ENCODE measurements around the gene RUNX2.

Gene RUNX2

GRCh38 chr6:45491048-45491735 lies 163.1 kb downstream of the RUNX2 start:
- no peak for DNase-seq

DNA sequence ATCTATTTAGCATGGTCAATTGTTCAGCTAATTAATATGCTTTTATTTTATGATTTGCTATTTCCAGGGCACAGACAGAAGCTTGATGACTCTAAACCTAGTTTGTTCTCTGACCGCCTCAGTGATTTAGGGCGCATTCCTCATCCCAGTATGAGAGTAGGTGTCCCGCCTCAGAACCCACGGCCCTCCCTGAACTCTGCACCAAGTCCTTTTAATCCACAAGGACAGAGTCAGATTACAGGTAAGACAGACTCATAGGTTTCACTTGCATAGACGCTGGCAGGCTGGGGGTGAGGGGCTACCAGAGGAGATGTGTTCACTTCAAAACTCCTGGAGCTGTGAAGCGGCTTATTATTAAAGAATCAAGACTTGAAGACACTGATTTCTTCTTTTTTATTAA lies 163.7 kb downstream of the RUNX2 start:
- no peak for DNase-seq

DNA sequence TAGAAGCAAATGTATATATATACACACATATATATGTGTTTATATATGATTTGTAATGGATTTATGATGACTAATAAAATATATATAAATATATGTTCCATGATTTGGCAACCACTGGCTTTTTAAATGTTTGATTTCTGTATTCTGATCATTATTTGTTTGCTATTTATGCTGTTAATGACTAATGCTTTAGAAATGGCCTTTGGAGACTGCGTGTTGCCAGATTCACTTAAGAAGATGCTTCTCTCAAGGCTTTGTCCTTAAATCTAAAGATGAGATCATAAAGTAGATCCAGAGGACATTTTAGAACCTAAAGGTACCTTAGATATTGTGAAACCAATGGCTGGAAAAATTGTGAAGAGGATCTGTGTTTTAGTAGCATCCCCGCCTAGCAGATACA lies 165.6 kb downstream of the RUNX2 start:
- DNase-seq: no peak

GRCh38 chr6:45494416-45495135 lies 166.4 kb downstream of the RUNX2 start:
- no peak for DNase-seq

GRCh38 chr6:45495429-45496084 lies 167.4 kb downstream of the RUNX2 start:
- DNase-seq: no peak

DNA sequence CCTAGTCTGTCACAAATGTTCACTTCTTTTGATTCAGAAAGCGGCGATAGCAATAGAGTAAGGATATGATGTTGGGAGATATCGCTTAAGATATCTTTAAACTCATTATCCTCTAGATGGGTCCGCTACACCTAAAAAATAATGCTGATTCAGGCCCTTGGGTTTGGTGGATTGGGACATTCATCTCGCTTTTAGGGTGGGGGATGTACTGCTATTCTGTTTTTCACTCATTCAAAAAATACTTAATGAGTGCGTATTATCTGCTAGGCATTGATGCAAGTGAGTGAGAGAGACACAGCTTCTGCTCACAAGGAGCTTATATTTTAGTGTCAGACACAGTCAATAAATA lies 167.9 kb downstream of the RUNX2 start:
- DNase-seq: no peak

- DNase-seq: no peak
These were observed 170.5 kb downstream of the RUNX2 start for GRCh38 chr6:45498591-45498990.

DNA sequence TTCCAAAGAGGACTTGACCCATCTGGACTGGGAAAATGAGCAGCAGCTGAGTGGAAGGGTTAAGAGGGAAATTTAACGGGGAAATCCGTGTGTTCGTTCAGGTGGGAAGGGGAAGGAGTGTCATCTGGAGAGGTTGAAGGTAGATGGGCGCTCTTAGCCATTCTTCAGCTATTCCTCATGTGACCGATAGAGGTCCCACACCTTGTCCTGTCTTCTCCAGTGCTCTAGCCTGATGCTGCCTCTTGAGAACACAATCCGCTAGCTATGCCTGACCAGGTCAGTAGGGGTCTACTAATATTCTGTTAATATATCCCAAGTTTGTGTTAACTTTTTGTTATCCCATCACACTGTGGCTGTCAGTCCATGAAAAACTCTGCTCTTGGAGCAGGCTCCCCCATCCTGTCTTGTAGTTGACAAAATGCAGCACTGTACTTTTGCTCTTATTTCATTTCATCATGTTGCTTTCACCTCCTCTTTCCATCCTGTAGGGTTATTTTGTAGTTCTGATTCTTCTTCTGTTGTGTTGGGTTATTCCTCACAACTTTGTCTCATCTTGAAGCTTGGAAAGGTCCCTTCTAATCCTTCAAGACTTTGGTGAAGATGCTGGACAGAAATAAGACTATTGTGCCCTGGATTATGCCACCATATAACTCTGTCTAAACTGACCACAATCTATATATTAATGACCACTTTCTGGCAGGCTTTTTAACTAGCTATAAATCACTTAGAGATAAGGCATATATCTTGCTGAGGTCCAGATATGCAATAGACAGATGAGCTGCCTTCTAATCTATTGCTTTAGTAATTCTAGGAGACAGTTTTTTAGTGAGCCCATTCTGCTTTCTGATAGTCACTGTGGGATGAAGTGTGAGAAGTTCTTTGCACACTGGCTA lies 173.0 kb downstream of the RUNX2 start:
- DNase-seq: peak; percentile 44

GRCh38 chr6:45502456-45502855 lies 174.3 kb downstream of the RUNX2 start:
- no peak for DNase-seq

DNA sequence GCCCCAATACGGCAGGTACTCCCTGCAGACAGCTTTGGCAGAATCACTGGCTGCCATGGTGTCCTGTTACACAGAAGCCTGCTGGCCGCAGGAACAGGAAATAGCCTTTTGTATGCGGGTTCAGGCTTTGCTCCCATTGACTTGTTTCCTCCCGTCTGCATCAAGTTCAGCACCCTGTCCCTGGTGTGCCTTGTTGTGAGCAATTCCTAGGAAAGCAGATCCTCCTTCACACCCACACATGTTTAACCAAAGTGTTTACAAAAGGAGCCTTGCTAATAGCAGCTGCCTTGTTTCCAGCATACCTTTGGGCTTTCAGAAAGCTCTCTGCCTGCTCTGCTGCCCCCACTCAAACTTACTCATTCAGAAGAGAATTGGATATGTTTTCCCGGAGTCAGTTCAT lies 176.8 kb downstream of the RUNX2 start:
- DNase-seq: no peak

GRCh38 chr6:45505470-45505869 lies 177.3 kb downstream of the RUNX2 start:
- DNase-seq: no peak

DNA sequence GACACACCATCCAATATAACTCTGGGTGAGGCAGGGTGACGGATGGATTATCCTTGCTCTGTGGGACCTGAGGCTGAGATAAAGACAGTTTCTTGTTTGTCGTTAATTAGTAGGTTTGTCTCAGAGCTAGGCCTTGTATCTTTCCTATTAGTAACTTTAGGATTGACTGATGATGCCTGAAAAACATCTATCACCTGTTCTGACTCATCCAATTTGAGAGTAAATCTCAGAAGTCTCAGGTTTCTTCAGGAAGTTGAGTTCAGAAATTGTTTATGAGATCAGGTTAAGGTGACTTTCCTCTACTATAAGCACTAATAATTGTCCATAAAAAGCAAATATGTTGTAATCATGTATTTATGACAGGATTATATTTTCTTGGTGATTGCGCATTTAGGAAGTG lies 179.1 kb downstream of the RUNX2 start:
- DNase-seq: no peak

DNA sequence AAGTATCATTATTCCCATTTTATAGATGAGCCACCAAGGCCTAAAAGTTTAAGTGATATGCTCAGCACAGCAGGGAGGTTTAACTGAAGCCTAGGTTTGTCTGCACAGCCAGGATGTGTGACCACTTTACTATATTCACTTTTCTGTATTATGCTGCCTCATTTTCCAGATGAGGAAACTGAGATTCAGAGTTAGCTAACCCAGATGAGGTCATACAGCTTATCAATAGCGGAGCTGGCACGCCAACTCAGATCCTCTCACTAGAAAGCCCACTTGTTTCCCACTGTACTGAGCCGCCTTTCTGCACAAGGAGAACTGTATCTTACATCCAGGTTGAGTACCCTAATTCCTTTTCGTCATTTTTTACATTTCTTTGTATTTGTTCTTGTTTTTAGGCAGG lies 181.3 kb downstream of the RUNX2 start:
- DNase-seq: no peak

- DNase-seq: no peak
These were observed 184.6 kb downstream of the RUNX2 start for GRCh38 chr6:45512717-45513116.

GRCh38 chr6:45513213-45513618 lies 185.1 kb downstream of the RUNX2 start:
- peak; percentile 34 for DNase-seq

- DNase-seq: no peak
These were observed 185.7 kb downstream of the RUNX2 start for GRCh38 chr6:45513843-45514242.

GRCh38 chr6:45514454-45515230 lies 186.5 kb downstream of the RUNX2 start:
- DNase-seq: peak; percentile 23

GRCh38 chr6:45518013-45518720 lies 190.0 kb downstream of the RUNX2 start:
- no peak for DNase-seq

DNA sequence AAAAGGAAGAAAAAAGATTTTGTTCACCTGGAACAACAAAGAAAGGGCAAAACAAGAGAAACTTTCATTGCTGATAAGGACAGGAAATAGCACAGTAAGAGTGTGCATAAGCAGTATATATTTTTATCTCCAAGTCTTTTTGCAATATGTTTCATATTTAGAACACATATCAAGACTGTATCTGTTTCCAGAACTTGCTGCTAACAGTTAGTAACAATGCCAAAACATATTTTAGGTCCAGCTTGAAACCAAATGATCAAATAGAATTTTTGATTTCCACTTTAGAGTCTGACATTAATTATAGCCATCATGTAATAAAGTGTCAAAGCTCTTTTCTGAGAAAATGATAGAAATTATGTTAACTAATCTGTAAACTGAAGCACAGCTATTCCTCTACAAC lies 193.1 kb downstream of the RUNX2 start:
- no peak for DNase-seq

GRCh38 chr6:45522486-45522885 lies 194.4 kb downstream of the RUNX2 start:
- no peak for DNase-seq

GRCh38 chr6:45527210-45527609 lies 199.1 kb downstream of the RUNX2 start:
- DNase-seq: no peak
